Fibroblast of peridontal ligament (primary cell): ENCODE measurements around the gene GKAP1.
A peak's percentile ranks its signal among the peaks of the same experiment; 100 is the strongest.
"Not testable (repeated sequence)": the region's sequence is repeated elsewhere in the genome, so short reads cannot be mapped to it uniquely, and the experiment has no call there.

ENCODE experiments used
- DNase-seq: peaks from one replicate; pipeline ENCODE4 v3.0.0-alpha.2; 2010; ENCODE audit errors: extremely low read depth

Gene GKAP1

DNA sequence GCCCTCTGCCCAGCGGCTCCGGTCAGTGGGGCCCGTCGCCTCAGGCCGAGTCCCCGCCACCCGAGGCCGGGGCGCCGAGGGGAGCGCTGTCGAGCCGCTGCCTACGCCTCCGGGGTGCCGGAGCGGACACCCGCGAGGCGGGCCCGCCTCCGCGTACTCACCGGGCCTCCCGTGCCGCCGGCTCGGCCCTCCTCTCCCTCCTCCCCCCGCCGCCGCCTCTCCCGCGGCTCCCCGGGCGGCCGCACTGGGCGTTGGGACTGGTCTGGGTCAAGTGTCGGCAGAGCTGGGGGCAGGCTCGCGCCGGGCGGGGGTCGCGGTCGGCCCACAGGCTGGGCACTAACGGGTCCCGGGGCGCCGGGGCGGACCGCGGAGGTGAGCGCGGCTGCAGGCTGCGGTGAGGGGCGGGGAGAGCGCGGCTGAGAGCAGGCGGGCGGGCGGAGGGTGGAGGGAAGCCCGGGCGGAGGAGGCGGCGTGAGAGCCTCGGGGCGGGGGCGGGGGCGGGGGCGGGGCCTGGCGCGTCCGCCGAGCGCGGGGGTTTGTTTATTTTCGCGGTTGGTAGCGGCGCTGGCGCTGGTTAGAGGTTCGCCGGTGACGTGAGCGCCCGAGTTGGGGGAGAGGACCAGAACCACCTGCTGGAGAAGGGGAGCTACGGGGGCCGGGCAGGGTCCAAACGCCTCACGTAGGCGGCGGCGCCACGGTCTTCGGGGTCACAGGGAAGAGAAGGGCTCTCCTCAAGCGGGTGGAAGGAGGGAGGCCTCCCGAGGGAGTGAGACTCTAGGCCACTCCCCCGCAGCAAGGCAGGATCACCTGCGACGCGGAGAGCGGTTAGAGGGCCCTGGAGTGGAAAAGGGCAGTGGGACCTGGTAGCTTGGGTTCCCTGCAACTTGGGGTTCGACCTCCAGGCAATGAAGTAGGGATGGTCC lies at the start of gene GKAP1:
Gene GKAP1 (minus strand): TSS at position 414 of the 923 bp plus-strand sequence. CDS start 11,252 bp downstream, outside the sequence.
- DNase-seq, result peak; percentile 47

DNA sequence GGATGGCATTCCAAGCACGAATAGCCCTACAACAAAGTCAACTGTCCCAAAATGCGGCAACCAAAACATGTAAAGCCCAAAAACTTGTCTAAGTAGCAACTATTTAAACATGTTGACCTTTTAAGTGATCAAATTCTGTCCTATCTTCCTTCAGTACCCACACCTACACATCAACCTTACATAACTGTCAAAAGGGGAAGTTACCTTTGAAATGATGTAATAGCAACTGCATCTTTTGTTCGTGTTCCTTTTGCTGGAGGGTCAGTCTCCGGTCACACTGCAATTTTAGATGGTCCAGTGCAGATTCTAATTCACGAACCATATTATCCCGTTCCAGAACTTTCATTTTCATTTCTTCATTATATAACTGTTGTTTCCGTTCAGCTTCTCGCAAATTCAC lies 32.3 kb upstream of the GKAP1 start:
- not testable (repeated sequence) for DNase-seq

DNA sequence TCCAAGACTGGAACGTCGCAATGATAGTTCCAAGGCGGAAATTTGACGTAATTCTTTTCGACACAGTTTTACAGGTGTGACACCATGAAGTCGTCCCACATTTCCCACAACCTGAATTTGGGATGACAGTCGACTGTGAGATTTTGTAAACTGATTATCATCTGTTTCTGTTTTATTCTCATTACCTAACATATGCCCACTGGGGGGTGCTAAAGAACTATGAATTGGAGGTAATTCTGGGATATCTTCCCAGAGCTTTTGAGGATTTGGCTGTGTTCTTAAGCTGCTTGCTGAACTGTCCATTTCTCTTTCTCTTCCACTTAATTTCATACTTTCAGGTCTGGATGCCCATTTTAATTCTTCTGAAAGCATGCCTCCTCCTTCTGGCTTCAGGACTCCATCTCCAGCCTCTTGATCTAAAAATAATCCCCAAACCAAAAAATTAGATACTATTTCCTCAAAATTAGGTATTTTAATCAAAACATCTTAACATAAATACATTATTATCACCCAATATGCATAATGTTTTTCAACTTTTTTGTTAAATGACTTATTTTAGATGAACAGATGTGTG lies 19.6 kb upstream of the GKAP1 start:
- DNase-seq, result peak; percentile 2

DNA sequence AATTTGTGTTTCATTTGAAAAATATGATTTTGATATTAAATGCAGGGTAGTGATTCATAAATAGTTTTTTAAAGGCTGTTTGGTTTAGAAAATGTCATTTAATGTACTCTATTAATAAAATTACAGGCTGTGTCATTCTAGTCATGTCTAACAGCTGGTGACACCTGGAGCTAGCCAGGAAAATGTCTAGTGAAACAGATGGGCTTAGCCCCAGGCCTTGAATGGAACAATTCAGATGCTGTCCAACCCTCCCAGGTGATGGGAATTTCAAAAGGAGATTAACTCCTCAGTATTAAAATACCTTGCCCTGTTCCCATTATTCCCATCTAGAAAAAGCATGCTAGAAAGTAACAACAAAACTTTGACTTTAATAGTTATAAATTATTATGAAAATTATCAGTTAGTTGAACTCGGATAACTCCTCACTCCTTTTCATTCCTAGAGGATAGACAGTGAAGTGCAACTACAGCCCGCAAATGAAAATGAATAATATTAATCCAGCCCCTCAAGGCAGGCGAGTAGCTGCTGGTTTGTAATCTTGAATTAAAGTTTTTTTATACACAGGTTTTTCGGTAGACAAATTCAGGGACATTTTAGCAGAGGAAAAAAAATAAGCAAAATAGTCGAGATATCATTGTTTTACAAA lies 13.0 kb upstream of the GKAP1 start:
- DNase-seq, result peak; percentile 1

DNA sequence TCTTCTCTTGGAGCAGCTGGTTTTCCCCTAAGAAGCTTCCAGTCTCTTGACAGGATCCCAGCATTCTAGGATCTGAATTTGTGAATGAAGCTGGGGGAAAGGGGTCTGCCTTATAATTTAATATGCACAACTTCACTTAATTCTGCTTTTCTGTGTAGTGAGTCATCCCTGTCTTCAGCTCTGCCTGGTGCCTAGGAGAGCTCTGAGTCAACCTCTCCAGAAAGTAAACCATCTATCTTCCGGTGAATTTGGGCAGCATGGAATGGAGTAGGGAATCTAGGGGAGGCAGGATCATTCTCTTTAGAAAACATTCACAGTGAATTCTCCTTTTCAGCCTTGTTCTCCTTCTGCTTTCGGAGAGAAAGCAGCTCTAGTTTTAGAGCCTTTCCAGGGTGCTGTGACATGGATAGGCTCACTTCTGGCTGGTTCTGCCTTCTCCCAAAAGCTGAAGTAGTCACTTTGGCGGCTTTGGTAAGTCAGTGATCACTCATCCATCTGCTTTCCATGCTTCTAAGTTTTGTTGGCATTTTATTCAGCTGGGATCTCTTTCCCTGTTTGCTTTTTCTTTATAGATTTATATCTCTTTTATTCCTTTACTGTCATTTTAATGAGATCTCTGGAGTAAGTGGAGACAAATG lies 7.5 kb upstream of the GKAP1 start:
- peak; percentile 47 for DNase-seq

DNA sequence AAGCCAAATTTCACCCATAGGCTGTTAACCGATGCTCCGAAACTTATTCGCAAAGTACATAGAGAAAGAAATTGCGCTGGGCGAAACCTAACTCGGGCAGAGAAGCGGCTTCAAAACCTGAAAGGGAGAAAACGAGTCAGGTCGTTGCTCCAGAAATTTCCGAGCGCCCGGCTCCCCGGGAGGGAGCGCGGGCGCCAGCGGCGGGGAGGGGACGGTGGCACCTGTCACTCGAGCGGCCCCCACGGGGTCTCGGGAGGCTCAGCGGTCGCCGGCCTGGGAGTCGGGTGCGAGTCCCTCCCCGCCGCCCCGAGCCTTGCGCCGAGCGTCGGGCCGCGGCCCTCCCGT lies 586 bp downstream of the GKAP1 start:
- DNase-seq, result not testable (repeated sequence)

DNA sequence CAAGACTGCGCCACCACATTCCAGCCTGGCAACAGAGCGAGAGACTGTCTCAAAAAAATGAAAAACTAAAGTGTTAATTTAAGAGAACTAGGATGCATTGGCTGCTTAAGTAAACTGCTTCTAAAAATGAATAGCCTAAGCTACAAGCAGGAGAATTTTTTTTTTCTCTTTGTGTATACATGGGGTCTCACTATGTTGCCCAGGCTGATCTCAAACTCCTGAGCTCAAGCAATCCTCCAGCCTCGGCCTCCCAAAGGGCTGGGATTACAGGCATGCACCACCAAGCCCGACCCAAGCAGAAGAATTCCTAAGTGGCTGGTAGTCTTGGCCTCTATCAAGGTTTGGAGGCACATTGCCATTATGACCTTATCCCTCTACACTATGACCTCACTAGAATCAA lies 2.4 kb downstream of the GKAP1 start:
- DNase-seq, result not testable (repeated sequence)

DNA sequence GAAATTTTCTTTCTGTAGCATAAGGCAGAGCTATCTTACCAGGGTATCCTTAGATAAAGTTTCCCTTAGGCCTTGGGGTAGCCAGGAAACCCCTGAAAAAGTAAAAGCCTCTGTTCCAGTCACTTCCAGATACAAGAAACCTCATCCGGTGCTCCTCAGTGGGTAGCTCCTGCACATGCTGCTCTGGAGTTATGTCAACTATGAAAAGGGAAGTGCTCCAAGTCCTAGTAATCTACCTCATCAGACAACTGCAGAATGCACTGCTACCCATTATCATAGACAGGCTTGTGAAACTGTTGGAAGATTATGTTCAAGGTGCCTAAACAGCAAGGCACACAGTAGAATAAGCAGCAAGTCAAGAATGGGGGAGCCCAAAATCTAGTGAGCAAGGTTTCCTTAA lies 8.4 kb downstream of the GKAP1 start:
- not testable (repeated sequence) for DNase-seq

DNA sequence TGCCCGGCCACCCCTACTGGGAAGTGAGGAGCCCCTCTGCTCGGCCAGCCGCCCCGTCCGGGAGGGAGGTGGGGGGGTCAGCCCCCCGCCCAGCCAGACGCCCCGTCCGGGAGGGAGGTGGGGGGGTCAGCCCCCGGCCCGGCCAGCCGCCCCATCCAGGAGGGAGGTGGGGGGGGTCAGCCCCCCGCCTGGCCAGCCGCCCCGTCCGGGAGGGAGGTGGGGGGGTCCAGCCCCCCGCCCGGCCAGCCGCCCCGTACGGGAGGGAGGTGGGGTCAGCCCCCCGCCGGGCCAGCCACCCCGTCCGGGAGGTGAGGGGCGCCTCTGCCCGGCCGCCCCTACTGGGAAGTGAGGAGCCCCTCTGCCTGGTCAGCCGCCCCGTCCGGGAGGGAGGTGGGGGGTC lies 13.1 kb downstream of the GKAP1 start:
- not testable (repeated sequence) for DNase-seq

DNA sequence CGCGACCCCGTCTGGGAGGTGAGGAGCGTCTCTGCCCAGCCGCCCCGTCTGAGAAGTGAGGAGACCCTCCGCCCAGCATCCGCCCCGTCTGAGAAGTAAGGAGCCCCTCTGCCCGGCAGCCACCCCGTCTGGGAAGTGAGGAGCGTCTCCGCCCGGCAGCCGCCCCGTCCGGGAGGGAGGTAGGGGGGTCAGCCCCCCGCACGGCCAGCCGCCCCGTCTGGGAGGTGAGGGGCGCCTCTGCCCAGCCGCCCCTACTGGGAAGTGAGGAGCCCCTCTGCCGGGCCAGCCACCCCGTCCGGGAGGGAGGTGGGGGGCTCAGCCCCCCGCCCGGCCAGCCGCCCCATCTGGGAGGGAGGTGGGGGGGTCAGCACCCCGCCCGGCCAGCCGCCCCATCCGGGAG lies 13.6 kb downstream of the GKAP1 start:
- not testable (repeated sequence) for DNase-seq

DNA sequence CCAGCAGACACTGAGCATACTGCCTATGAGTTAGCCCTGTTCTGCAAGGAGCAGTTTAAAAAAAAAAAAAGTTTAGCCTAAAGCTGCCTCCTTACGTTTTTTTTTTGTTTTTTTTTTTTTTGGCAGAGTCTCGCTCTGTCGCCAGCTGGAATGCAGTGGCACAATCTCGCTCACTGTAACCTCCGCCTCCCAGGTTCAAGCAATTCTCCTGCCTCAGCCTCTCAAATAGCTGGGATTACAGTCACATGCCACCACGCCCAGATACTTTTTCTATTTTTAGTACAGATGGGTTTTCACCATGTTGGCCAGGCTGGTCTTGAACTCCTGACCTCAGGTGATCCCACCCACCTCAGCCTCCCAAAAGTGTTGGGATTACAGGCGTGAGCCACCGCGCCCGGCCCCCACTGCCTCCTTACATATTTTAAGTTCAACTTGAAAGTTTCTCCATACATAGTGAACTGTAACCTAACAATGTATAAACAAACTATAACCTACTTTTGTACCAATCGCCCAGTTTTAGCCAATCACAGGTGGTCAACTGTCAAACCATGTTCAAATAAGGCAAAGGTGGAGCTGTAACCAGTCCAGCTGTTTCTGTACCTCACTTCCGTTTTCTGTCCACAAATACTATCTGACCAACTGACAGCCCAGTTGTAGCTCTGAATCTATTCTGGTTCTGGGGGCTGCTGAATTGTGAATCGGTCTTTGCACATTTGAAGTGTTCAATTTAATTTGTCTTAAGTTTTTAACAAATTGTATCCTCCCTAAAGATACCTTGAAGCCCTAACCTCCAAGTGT lies 17.1 kb downstream of the GKAP1 start:
- no peak for DNase-seq

DNA sequence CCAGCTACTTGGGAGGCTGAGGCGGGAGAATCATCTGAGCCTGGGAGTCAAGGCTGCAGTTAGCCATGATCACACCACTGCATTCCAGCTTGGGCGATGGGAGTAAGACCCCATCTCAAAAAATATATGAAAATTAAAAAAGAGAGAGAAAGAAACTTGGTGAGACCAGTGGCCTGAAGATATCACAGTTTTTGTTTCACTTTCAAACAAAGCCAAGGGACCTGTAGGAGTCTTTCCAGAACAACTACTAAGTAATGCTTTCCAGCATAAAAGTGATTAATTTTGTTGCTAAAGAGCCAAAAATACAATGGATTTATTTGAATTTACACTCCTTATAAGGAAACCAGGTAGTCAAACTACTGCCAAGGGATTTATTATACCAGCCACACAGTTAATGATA lies 23.5 kb downstream of the GKAP1 start:
- DNase-seq, result peak; percentile 3

DNA sequence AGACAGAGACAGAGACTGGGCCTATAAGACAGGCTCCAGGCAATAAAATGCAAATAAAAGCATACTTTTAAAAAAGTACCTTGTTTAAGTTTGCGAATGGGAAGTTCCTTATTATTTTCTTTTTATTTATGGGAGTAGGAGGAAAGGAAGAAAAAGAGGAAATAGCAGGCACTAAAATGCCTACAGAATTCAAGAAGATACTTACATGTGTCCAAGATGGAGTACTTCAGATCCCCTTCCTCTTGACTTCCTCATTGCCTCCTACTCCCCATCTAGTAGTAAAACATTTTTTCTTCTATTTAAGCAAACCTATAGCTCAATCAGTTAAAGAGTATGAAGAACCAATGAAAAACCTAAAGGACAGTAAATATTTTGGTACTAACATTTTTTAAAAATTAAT lies 24.8 kb downstream of the GKAP1 start:
- DNase-seq, result no peak

DNA sequence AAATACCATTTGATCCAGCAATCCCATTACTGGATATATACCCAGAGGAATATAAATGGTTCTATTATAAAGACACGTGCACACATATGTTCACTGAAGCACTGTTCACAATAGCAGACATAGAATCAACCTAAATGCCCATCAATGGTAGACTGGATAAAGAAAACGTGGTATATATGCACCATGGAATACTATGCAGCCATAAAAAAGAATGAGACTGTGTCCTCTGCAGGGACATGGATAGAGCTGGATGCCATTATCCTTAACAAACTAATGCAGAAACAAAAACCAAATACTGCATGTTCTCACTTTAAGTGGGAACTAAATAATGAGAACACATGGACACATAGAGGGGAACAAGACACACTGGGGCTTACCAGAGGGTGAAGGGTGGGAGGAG lies 39.4 kb downstream of the GKAP1 start:
- no peak for DNase-seq

DNA sequence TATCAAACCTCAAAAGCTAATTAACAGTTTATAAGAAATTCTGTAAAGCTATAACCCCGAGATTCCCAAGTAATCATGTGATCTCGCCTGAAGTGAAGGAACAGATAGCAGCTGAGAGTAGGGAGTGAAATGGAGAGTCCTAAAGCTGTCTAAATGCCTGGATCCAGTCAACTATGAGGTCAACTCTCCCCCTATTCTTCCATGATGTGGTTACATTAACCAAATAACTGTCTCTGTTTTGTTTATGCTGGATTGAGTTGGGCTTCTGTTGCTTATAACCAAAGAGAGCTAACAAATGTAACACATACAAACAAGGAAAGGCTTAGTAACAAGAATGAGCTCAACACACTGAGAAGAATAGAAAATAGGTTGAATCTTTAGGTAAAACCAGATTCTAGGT lies 41.6 kb downstream of the GKAP1 start:
- DNase-seq, result peak; percentile 1

DNA sequence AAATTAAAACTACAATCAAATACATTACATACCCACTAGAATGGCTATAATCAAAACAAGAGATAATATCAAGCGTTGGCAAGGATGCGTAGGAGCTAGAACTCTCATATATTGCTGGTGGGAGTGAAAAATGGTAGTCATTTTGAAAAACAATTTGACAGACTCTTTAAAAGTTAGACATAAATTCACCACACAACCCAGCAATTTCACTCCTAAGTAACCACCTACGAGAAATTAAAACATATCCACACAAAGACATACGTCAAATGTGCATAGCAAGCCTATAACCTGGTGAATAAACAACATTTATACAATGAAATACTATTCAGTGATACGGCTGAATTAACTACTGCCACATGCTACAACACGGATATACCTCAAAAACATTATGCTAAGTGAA lies 44.7 kb downstream of the GKAP1 start:
- no peak for DNase-seq

DNA sequence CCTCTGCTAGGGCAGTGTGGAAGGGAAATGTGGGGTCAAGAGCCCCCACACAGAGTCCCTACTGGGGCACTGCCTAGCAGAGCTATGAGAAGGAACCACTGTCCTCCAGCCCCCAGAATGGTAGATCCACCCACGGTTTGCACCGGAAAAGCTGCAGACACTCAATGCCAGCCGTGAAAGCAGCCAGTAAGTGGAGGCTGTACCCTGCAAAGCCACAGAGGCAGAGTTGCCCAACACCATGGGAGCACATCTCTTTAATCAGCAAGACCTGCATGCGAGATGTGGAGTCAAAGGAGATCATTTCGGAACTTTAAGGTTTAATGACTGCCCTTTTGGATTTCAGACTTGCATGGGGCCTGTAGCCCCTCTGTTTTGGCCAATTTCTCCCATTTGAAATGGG lies 52.2 kb downstream of the GKAP1 start:
- DNase-seq, result no peak

DNA sequence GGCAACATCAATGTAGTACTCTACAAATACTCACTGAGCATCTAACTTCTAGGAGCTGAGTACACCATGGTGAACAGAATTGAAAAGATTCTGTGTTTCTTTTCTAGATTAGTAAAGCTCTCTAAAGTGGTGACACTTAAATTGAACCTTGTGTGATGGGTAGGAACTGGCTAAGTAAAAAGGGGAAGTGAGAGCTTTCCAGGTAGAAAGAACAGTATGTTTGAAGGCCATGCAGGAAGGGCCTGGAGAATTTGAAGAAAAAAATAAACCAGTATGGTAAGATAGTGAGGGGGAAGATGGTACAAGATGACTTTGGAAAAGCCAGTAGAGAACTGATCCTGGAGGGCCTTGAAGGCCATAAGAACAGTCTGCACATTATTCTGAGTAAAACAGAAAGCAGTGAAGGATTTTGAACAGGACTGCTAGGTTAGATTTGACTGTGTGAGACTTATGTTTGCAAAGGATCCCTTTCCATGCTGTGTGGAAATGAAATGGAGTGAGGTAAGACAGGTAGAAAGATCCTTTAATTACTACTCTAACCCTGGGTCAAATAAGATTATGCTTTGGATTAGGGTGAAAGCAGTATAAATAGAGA lies 63.1 kb downstream of the GKAP1 start:
- no peak for DNase-seq

DNA sequence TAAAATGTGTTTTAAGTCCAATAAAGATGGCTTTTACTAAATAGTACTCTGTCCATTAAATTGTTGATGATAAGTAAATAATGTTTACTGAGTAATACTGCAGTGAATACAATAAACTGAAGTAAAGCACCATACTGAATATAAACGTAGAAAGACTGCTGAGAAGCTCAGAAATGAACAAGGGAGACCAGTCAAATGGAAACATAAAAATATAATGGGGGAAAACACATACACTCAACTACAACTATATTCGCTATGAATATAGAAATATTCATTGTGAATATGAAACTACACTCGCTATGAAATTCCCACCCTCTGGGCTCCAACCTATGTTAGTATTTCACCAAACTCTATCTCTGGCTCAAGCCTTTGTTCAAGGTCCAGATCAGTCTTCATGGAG lies 67.9 kb downstream of the GKAP1 start:
- no peak for DNase-seq

DNA sequence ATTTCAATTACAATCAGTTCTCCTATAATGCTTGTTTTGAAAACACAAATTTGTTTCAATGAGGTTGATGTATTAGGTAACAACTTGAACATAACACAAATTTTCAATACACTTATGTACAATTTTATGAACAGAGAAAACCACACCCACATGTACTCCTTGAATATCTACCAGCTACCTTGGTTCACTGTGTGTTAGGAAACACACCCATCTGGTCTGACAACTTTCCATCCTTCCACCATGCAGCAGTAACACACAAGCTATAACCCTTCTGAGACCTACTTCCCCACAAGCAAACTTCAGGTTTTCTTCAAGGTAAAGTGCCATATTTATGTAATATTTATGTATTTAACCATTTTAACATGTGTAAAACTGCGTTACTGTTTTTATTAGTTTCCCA lies 73.4 kb downstream of the GKAP1 start:
- no peak for DNase-seq

DNA sequence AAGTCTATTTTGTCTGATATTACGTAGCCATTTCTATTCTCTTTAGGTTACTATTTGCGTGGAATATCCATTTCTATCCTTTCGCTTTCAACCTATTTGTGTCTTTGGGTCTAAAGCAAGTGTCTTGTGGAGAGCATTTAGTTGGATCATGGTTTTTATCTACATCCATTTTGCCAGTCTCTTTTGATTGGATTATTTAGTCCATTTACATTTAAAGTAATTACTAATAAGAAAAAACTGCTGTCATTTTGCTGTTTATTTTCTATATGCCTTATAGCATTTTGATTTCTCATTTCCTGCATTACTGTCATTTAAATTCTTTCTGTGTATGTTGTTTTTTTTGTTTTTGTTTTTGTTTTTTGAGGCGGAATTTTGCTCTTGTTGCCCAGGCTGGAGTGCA lies 83.8 kb downstream of the GKAP1 start:
- DNase-seq, result no peak
